B cell (primary cell): Measurements from ENCODE around the gene NCAPG2. TPM values are rescaled to one million over a fixed set of nuclear protein-coding genes. Genes with fewer than 3 reads are reported as not detected.

Source experiments
- ATAC-seq: fragments of 200-7000 bp; cut with Tn5 transposase; one replicate; pipeline ENCODE4 v1.10.0; 2021; ENCODE audit warnings: low read depth, mild to moderate bottlenecking, moderate number of reproducible peaks, moderate library complexity
- CTCF ChIA-PET: fragments of 350-600 bp; sonication (Branson Sonifier 250); formaldehyde crosslinking; loops from one replicate; lab custom pipeline; 2021; ENCODE audit warnings: antibody characterized with exemption, inconsistent platforms; lab: Charles Lee
- POLR2A ChIA-PET: fragments of 350-600 bp; sonication (Branson Sonifier 250); formaldehyde crosslinking; loops from one replicate; lab custom pipeline; 2021; ENCODE audit warnings: antibody characterized with exemption; lab: Charles Lee
- DNase-seq: peaks from one replicate; pipeline ENCODE4 v3.0.0; 2013
- H2AFZ ChIP-seq: 2 replicates; pipeline ENCODE4 v1.6.1; 2012; ENCODE audit warnings: mild to moderate bottlenecking, low read depth, low read length; ENCODE audit not compliant: insufficient read depth, poor library complexity, severe bottlenecking
- H3K27ac ChIP-seq, 2 donors: 1 replicate in 1 of 2; 2 replicates in 1 of 2; pipeline ENCODE4 v1.5.1; 2012 to 2013; ENCODE audit warnings: low read length in 2 of 2, mild to moderate bottlenecking in 2 of 2, moderate library complexity in 1 of 2
- H3K27me3 ChIP-seq, 4 experiments: fragments of 200-600 bp in 1 of 4; sonication (generic) in 1 of 4; replicated peaks in 1 of 4; 1 replicate in 2 of 4; 2 replicates in 2 of 4; pipeline versions ENCODE4 v1.6.1 to v1.7.0; 2013 to 2016; ENCODE audit warnings: low read length in 3 of 4, mild to moderate bottlenecking in 2 of 4, mixed read lengths in 1 of 4, moderate library complexity in 1 of 4; ENCODE audit not compliant: insufficient read depth in 4 of 4, control insufficient read depth in 3 of 4; ENCODE audit errors: control extremely low read depth in 1 of 4
- H3K36me3 ChIP-seq, 2 experiments: replicated peaks in 1 of 2; 1 replicate in 1 of 2; 2 replicates in 1 of 2; pipeline versions ENCODE4 v1.6.1 to v1.7.1; 2013; ENCODE audit warnings: low read length in 1 of 2; ENCODE audit not compliant: insufficient read depth in 2 of 2, control insufficient read depth in 1 of 2; ENCODE audit errors: control extremely low read depth in 1 of 2, extremely low read depth in 1 of 2
- H3K4me1 ChIP-seq, 2 donors: fragments of 200-600 bp in 1 of 2; sonication (generic) in 1 of 2; 1 replicate in 1 of 2; 2 replicates in 1 of 2; pipeline versions ENCODE4 v1.5.1 to v1.6.1; 2013 to 2017; ENCODE audit warnings: low read length in 2 of 2; ENCODE audit not compliant: control insufficient read depth in 2 of 2, insufficient read depth in 2 of 2
- H3K4me2 ChIP-seq: replicated peaks from 2 replicates; pipeline ENCODE3; 2012; ENCODE audit warnings: mild to moderate bottlenecking, low read depth, low read length; ENCODE audit not compliant: poor library complexity, severe bottlenecking
- H3K4me3 ChIP-seq, 5 experiments: fragments of 200-600 bp in 1 of 5; sonication (generic) in 1 of 5; 1 replicate in 3 of 5; 2 replicates in 2 of 5; pipeline versions ENCODE4 v1.5.1 to v1.7.0; 2011 to 2016; ENCODE audit warnings: low read length in 4 of 5, mild to moderate bottlenecking in 4 of 5, low read depth in 2 of 5, control low read depth in 1 of 5, moderate library complexity in 1 of 5; ENCODE audit not compliant: insufficient read depth in 1 of 5; ENCODE audit errors: control extremely low read depth in 1 of 5, extremely low read depth in 1 of 5
- H3K79me2 ChIP-seq: fragments of 200-600 bp; sonication (generic); one replicate; pipeline ENCODE4 v1.6.0; 2016; ENCODE audit warnings: low read length; ENCODE audit not compliant: control insufficient read depth, insufficient read depth
- H3K9ac ChIP-seq: fragments of 200-600 bp; sonication (generic); 2 replicates; pipeline ENCODE4 v1.6.1; 2017; ENCODE audit warnings: mild to moderate bottlenecking, low read length, moderate library complexity
- H3K9me3 ChIP-seq, 3 donors: one replicate each; pipeline versions ENCODE4 v1.6.1 to v1.7.1; 2013; ENCODE audit warnings: low read length in 2 of 3; ENCODE audit not compliant: control insufficient read depth in 2 of 3, insufficient read depth in 1 of 3; ENCODE audit errors: control extremely low read depth in 1 of 3
- H4K20me1 ChIP-seq: 2 replicates; pipeline ENCODE4 v1.6.0; 2012; ENCODE audit warnings: mild to moderate bottlenecking, low read length; ENCODE audit not compliant: insufficient read depth, control insufficient read depth, poor library complexity, severe bottlenecking
- H3K27ac Mint-ChIP-seq: one replicate; pipeline ENCODE4 v1.8.0; 2021; ENCODE audit warnings: mixed read lengths
- H3K27me3 Mint-ChIP-seq: one replicate; pipeline ENCODE4 v1.8.0; 2021; ENCODE audit warnings: mixed read lengths
- H3K4me1 Mint-ChIP-seq: one replicate; pipeline ENCODE4 v1.8.0; 2021; ENCODE audit warnings: mixed read lengths
- H3K4me3 Mint-ChIP-seq: one replicate; pipeline ENCODE4 v1.8.0; 2021; ENCODE audit warnings: mixed read lengths
- H3K9me3 Mint-ChIP-seq: one replicate; pipeline ENCODE4 v1.8.0; 2022; ENCODE audit warnings: mixed read lengths; ENCODE audit not compliant: insufficient read depth
- EZH2 ChIP-seq: IDR thresholded peaks from 2 replicates; pipeline ENCODE4 v1.6.1; 2012; ENCODE audit warnings: borderline replicate concordance, low read depth, mild to moderate bottlenecking, moderate library complexity, low read length; ENCODE audit not compliant: insufficient read depth, poor library complexity, severe bottlenecking
- WGBS: methylation state at CpG from one replicate; pipeline ENCODE4 v1.1.5; 2013; ENCODE audit warnings: missing lambda C conversion rate; ENCODE audit not compliant: insufficient coverage; 5-methylcytosine and 5-hydroxymethylcytosine counted together
- intact Hi-C: fragments of 100-400 bp; cut with micrococcal nuclease; formaldehyde crosslinking; loops from one replicate; pipeline ENCODE4 v1.10.0; 2022
- polyA plus RNA-seq: library from polyadenylated mRNA; depleted of rRNA; stranded (reverse); fragments of >200 nt; gene quantifications from 2 replicates; pipeline ENCODE4 v1.2.3, GENCODE V29; 2012
- total RNA-seq, 2 donors: library from RNA; stranded (reverse); fragments of 120-200 nt in 1 of 2; gene quantifications; 1 replicate in 1 of 2; 2 replicates in 1 of 2; pipeline versions ENCODE4 v1.2.3 to v1.2.4, GENCODE V29; 2013 to 2022
- TF ChIP-seq, protein P1 (sequence below): fragments of 200-600 bp; IDR thresholded peaks from one replicate; pipeline ENCODE4 v1.8.0; 2022; ENCODE audit warnings: antibody characterized with exemption, mild to moderate bottlenecking

Gene NCAPG2
- total and polyA plus RNA-seq, 2 donors (not counting 1 experiment from before 2014, with no cell fraction given), result 2.9 to 9.8 TPM

DNA sequence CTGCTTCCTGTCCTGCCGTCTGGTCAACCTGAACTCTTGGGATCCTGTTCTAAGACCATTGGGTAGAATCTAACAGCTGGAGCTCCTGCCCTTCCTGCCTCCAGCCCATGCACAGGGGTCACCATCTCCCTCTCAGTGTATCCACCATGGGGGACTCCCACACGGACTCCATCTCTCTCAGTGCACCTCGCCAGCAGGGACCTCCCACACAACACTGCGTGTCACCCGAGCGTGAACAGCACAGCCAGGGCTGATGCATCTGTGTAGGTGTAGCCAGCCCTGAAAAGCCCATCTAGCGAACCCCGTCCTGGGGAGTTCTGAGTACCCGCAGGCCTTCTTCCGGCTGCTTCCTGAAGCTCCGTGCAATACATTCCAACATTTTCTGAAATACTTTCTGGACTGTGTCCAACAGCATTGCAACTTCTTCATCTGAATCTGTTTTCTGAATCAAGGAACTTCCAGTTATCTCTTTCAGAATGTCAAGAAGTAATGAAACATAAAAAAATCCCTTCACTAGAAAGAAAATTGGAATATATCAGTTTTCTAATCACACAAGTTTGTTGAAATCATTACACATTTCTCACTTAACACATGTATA is 52.5 kb downstream of the NCAPG2 start:
- Histone ChIP-seq H3K79me2 (no peaks in the 10 kb centered on the region), H3K27me3 (no peaks in the 10 kb centered on the region), H3K4me3 (no peak overlapping the region), H4K20me1 (no peaks in the 10 kb centered on the region), H2AFZ (no peak overlapping the region), H3K9me3 (no peaks in the 10 kb centered on the region), H3K27ac (no peak overlapping the region), H3K4me2 (no peak overlapping the region), H3K9ac (no peak overlapping the region), H3K36me3 (peaks cover 3 to 9% of the 10 kb centered on the region in 2 experiments), H3K4me1 (no peaks in the 10 kb centered on the region)
- Mint-ChIP-seq H3K27me3 (no peaks in the 10 kb centered on the region), H3K4me1 (no peaks in the 10 kb centered on the region), H3K9me3 (no peaks in the 10 kb centered on the region), H3K27ac (no peak overlapping the region), H3K4me3 (no peak overlapping the region)
- POLR2A ChIA-PET, result no interaction called here
- WGBS, result 98% methylated on average over 11 of the region's 11 CpGs
- CTCF ChIA-PET, result no interaction called here
- ATAC-seq (no peak), DNase-seq (no peak)
- TF ChIP-seq, protein P1, sequence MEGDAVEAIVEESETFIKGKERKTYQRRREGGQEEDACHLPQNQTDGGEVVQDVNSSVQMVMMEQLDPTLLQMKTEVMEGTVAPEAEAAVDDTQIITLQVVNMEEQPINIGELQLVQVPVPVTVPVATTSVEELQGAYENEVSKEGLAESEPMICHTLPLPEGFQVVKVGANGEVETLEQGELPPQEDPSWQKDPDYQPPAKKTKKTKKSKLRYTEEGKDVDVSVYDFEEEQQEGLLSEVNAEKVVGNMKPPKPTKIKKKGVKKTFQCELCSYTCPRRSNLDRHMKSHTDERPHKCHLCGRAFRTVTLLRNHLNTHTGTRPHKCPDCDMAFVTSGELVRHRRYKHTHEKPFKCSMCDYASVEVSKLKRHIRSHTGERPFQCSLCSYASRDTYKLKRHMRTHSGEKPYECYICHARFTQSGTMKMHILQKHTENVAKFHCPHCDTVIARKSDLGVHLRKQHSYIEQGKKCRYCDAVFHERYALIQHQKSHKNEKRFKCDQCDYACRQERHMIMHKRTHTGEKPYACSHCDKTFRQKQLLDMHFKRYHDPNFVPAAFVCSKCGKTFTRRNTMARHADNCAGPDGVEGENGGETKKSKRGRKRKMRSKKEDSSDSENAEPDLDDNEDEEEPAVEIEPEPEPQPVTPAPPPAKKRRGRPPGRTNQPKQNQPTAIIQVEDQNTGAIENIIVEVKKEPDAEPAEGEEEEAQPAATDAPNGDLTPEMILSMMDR, result no peak
- TF ChIP-seq EZH2, result no peak
- intact Hi-C loops, result no loop called here

DNA sequence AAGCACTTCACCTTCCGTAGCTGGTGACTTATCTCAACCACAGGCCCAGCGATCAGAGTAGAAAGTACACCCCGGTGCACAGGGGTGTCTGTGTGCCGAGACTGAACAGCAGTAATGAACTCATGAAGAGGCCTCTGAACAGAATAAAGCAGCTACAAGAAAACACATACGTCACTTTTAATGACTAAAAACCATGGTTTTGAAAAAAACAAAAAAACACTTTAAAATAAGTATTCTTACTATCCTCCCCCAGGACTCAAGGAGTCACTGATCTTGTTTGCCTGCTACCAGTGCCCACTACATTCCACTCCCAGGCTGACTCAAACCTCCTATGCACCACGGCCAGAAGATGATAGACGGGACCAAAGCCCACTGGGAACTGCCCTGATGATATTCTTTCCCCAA is 53.8 kb downstream of the NCAPG2 start:
- ChIA-PET CTCF (no interaction called here), POLR2A (no interaction called here)
- 100% methylated on average over 4 of the region's 7 CpGs for WGBS
- Mint-ChIP-seq H3K27ac (no peak overlapping the region), H3K4me1 (no peaks in the 10 kb centered on the region), H3K9me3 (no peaks in the 10 kb centered on the region), H3K4me3 (no peak overlapping the region), H3K27me3 (no peaks in the 10 kb centered on the region)
- intact Hi-C loops, result no loop called here
- no peaks in the 10 kb centered on the region for H3K9me3 ChIP-seq
- H3K79me2 ChIP-seq, result no peaks in the 10 kb centered on the region
- TF ChIP-seq, protein P1, result no peak
- TF ChIP-seq EZH2, result no peak
- H4K20me1 ChIP-seq, result no peaks in the 10 kb centered on the region
- H3K36me3 ChIP-seq, result peaks cover 3 to 7% of the 10 kb centered on the region in 2 experiments
- H2AFZ ChIP-seq, result no peak overlapping the region
- DNase-seq, result no peak
- no peak overlapping the region for H3K4me3 ChIP-seq
- H3K4me1 ChIP-seq, result no peaks in the 10 kb centered on the region
- no peak overlapping the region for H3K27ac ChIP-seq
- no peak for ATAC-seq
- no peak overlapping the region for H3K9ac ChIP-seq
- no peaks in the 10 kb centered on the region for H3K27me3 ChIP-seq
- no peak overlapping the region for H3K4me2 ChIP-seq
